K562 (cell line): ENCODE results near the gene TRPC4AP. TPM values are rescaled to one million over a fixed set of nuclear protein-coding genes. Genes with fewer than 3 reads are reported as not detected.

Experiments
- ATAC-seq: fragments of 200-7000 bp; cut with Tn5 transposase; 3 replicates; pipeline ENCODE4 v1.9.1; 2020; ENCODE audit warnings: moderate library complexity
- BruUV-seq: library from RNA; stranded (reverse); fragments of 400-500 nt; replicated peaks from 2 replicates; lab custom pipeline; 2021; lab: Mats Ljungman, UMichigan
- CTCF ChIA-PET: fragments of 300-600 bp; formaldehyde crosslinking; extraction: SDS; loops from one replicate; lab custom pipeline; 2021; ENCODE audit warnings: low intra/inter-chr PET ratio; lab: Yijun Ruan, JAX
- POLR2A ChIA-PET: fragments of 300-600, 350-650 bp; sonication (Branson Sonifier 250); formaldehyde crosslinking; extraction: SDS; loops from one replicate; lab custom pipeline; 2021; ENCODE audit warnings: antibody characterized with exemption, inconsistent platforms; lab: Yijun Ruan, JAX
- DNase-seq, 4 experiments: peaks; one replicate each; pipeline versions ENCODE4 v3.0.0 to v3.0.0-alpha.2; 2011 to 2018; ENCODE audit warnings: low spot score in 3 of 4, mixed read lengths in 3 of 4; ENCODE audit errors: extremely low read depth in 1 of 4
- FAIRE-seq: peaks from 2 replicates; lab custom pipeline; 2011; peaks lifted over from hg19 to GRCh38; lab: Jason Lieb, UNC
- H2AFZ ChIP-seq: 2 replicates; pipeline ENCODE4 v1.6.0; 2011; ENCODE audit warnings: low read depth, low read length, control low read depth, inconsistent platforms
- H3K27ac ChIP-seq: fragments of 200-600 bp; 3 replicates; pipeline ENCODE4 v1.8.0; 2011; ENCODE audit warnings: low read depth, mild to moderate bottlenecking, control low read depth, inconsistent platforms, low read length, moderate library complexity, mixed read lengths; ENCODE audit errors: extremely low read depth
- H3K27me3 ChIP-seq, 2 experiments: fragments of 300-600 bp in 1 of 2; 2 replicates in 1 of 2; 3 replicates in 1 of 2; pipeline versions ENCODE4 v1.6.0 to v1.8.0; 2011; ENCODE audit warnings: inconsistent platforms in 2 of 2, low read length in 2 of 2, mild to moderate bottlenecking in 1 of 2, mixed read lengths in 1 of 2, moderate library complexity in 1 of 2; ENCODE audit not compliant: control insufficient read depth in 2 of 2, insufficient read depth in 2 of 2
- H3K36me3 ChIP-seq: fragments of 300-600 bp; 3 replicates; pipeline ENCODE4 v1.8.0; 2011; ENCODE audit warnings: mild to moderate bottlenecking, low read length, inconsistent platforms; ENCODE audit not compliant: control insufficient read depth, insufficient read depth
- H3K4me1 ChIP-seq, 2 experiments: fragments of 200-600 bp in 1 of 2; replicated peaks in 1 of 2; 2 replicates in 1 of 2; 3 replicates in 1 of 2; pipeline versions ENCODE4 v1.5.1 to v1.8.0; 2011; ENCODE audit warnings: inconsistent platforms in 2 of 2, low read length in 2 of 2, mild to moderate bottlenecking in 1 of 2, mixed read lengths in 1 of 2, moderate library complexity in 1 of 2; ENCODE audit not compliant: control insufficient read depth in 2 of 2, insufficient read depth in 2 of 2
- H3K4me2 ChIP-seq: 2 replicates; pipeline ENCODE4 v1.6.1; 2011; ENCODE audit warnings: low read length, control low read depth, inconsistent platforms, mixed read lengths; ENCODE audit not compliant: insufficient read depth
- H3K4me3 ChIP-seq: fragments of 200-600 bp; sonication (generic), shearing (Covaris generic); 2 replicates; pipeline ENCODE4 v1.5.1; 2016; ENCODE audit warnings: control low read depth, inconsistent platforms
- H3K79me2 ChIP-seq: fragments of 200-600 bp; 3 replicates; pipeline ENCODE4 v1.8.0; 2011; ENCODE audit warnings: low read length, inconsistent platforms; ENCODE audit not compliant: control insufficient read depth, insufficient read depth
- H3K9ac ChIP-seq, 2 experiments: 2 replicates each; pipeline versions ENCODE4 v1.6.0 to v1.6.1; 2011; ENCODE audit warnings: low read depth in 2 of 2, low read length in 2 of 2, control low read depth in 1 of 2, inconsistent platforms in 1 of 2, mild to moderate bottlenecking in 1 of 2, mixed read lengths in 1 of 2; ENCODE audit not compliant: insufficient read depth in 1 of 2
- H3K9me1 ChIP-seq: one replicate; pipeline ENCODE4 v1.6.0; 2011; ENCODE audit warnings: inconsistent platforms, mild to moderate bottlenecking, low read length, moderate library complexity; ENCODE audit not compliant: control insufficient read depth, insufficient read depth
- H3K9me3 ChIP-seq: replicated peaks from 2 replicates; pipeline ENCODE4 v1.5.1; 2011; ENCODE audit warnings: low read depth, low read length, inconsistent platforms; ENCODE audit not compliant: control insufficient read depth, insufficient read depth
- H4K20me1 ChIP-seq: replicated peaks from 2 replicates; pipeline ENCODE4 v1.6.1; 2011; ENCODE audit warnings: low read length, inconsistent platforms, mixed read lengths; ENCODE audit not compliant: control insufficient read depth, insufficient read depth
- ARNT ChIP-seq, 2 experiments: fragments of 450-650 bp; IDR thresholded peaks; 2 replicates each; pipeline ENCODE4 v1.6.1; 2016; ENCODE audit warnings: mild to moderate bottlenecking in 1 of 2
- CBX5 ChIP-seq: IDR thresholded peaks from 2 replicates; pipeline ENCODE4 v1.6.1; 2014; ENCODE audit warnings: low read depth, borderline replicate concordance
- CC2D1A ChIP-seq: fragments of 450-650 bp; IDR thresholded peaks from 2 replicates; pipeline ENCODE4 v1.6.1; 2017; ENCODE audit warnings: mild to moderate bottlenecking
- JUN ChIP-seq, 2 experiments: sonication (generic) in 1 of 2; formaldehyde crosslinking in 1 of 2; IDR thresholded peaks; 2 replicates each; pipeline versions ENCODE4 v1.6.1 to v1.8.0; 2012 to 2022; ENCODE audit warnings: borderline replicate concordance in 2 of 2, mild to moderate bottlenecking in 2 of 2, improper control_type of control experiment in 1 of 2, low read depth in 1 of 2, low read length in 1 of 2, missing genetic modification reagents in 1 of 2
- NFE2L1 ChIP-seq: fragments of 450-650 bp; IDR thresholded peaks from 2 replicates; pipeline ENCODE4 v1.6.1; 2016; ENCODE audit warnings: missing genetic modification characterization, low read depth, mild to moderate bottlenecking, missing compliant biosample characterization, moderate library complexity, borderline replicate concordance
- RHOXF2B ChIP-seq: fragments of 250-450 bp; sonication (Bioruptor Pico); conservative IDR thresholded peaks from 2 replicates; pipeline ENCODE4 v1.5.1; 2021
- SLC30A9 ChIP-seq: fragments of 250-450 bp; sonication (Bioruptor Pico); IDR thresholded peaks from 2 replicates; pipeline ENCODE4 v1.8.0; 2022; ENCODE audit warnings: mild to moderate bottlenecking, moderate library complexity
- XRCC3 ChIP-seq: fragments of 450-650 bp; IDR thresholded peaks from 2 replicates; pipeline ENCODE4 v1.6.1; 2017; ENCODE audit warnings: mild to moderate bottlenecking, moderate library complexity
- YBX1 ChIP-seq: fragments of 450-650 bp; IDR thresholded peaks from 2 replicates; pipeline ENCODE4 v1.7.1; 2016; ENCODE audit warnings: mild to moderate bottlenecking
- ZBED1 ChIP-seq: IDR thresholded peaks from 2 replicates; pipeline ENCODE4 v1.6.1; 2014
- ZKSCAN1 ChIP-seq: fragments of 150-350 bp; IDR thresholded peaks from 2 replicates; pipeline ENCODE4 v1.6.1; 2016; ENCODE audit warnings: low read depth, low read length
- ZNF609 ChIP-seq: sonication (generic); formaldehyde crosslinking; IDR thresholded peaks from 2 replicates; pipeline ENCODE4 v1.8.1; 2023; ENCODE audit warnings: missing genetic modification reagents, mild to moderate bottlenecking, borderline replicate concordance
- WGBS: fragments of 100-300 bp; shearing (Covaris generic); methylation state at CpG from one replicate; pipeline ENCODE4 v1.1.6; 2016; ENCODE audit warnings: low coverage, mixed read lengths; ENCODE audit not compliant: insufficient coverage; ENCODE audit errors: missing lambda C conversion rate; 5-methylcytosine and 5-hydroxymethylcytosine counted together
- in situ Hi-C: fragments of 300-500 bp; cut with MboI; formaldehyde crosslinking; loops from 4 replicates; pipeline ENCODE4 v1.15.0; 2018; ENCODE audit warnings: inconsistent platforms, mixed read lengths
- intact Hi-C: fragments of 100-400 bp; cut with micrococcal nuclease; formaldehyde crosslinking; loops from 2 replicates; pipeline ENCODE4 v1.14.2; 2022
- polyA plus RNA-seq, 8 experiments: library from polyadenylated mRNA; depleted of rRNA in 4 of 8; stranded (reverse) in 5 of 8; unstranded in 3 of 8; fragments of >200 nt; fragmentation: Nextera tagmentation in 2 of 8; fragmentation: Illumina TruSeq in 1 of 8; extraction: Ambion mirVana in 2 of 8; extraction: Trizol in 1 of 8; gene quantifications; 2 replicates each; pipeline versions ENCODE4 v1.2.1 to v1.2.3, GENCODE V29; 2011 to 2014; ENCODE audit warnings: inconsistent platforms in 1 of 8, missing spikeins in 1 of 8
- total RNA-seq, 7 experiments: library from RNA; depleted of rRNA in 6 of 7; stranded (reverse); fragments of >200 nt in 6 of 7; fragmentation: Illumina TruSeq in 2 of 7; extraction: Trizol in 2 of 7; gene quantifications; 2 replicates each; pipeline versions ENCODE4 v1.2.1 to v1.2.3, GENCODE V29; 2011 to 2021; ENCODE audit warnings: low replicate concordance in 1 of 7

TRPC4AP gene
- total and polyA plus RNA-seq, 9 of the 15 experiments (the other 6 are each of a cell fraction or from before 2014, with no cell fraction given), result 2.3 to 70.3 (median 33.3) TPM

- WGBS, result 84% methylated on average over 5 of the region's 6 CpGs
- no peaks in the 10 kb centered on the region for H3K9me3 ChIP-seq
- 0 out of 2 replicates have a peak, but pooled peaks cover 3% of the 10 kb centered on the region for H4K20me1 ChIP-seq
- H3K4me3 ChIP-seq, result no peak overlapping the region
- peaks cover 58% of the 10 kb centered on the region for H3K79me2 ChIP-seq
- H3K27me3 ChIP-seq, result no peaks in the 10 kb centered on the region
- POLR2A ChIA-PET, result interaction anchor here (1.1 kb wide), 1 partner anchor 9 kb away, joined by 3 read pairs; no protein-coding TSS in a partner anchor
- FAIRE-seq, result no peak
- intact Hi-C loops (no loop called here), in situ Hi-C loops (no loop called here)
- no peaks in the 10 kb centered on the region for H3K4me1 ChIP-seq
- DNase-seq, result no peak
- H3K4me2 ChIP-seq, result no peak overlapping the region
- ATAC-seq, result no peak
- H2AFZ ChIP-seq, result no peak overlapping the region
- H3K36me3 ChIP-seq, result peaks cover 59% of the 10 kb centered on the region
- CTCF ChIA-PET, result no interaction called here
- no TSS peak for BruUV-seq
- no peak for TF ChIP-seq CC2D1A
- TF ChIP-seq ZNF609 (CRISPR knock-in tag), result no peak
- no peak for TF ChIP-seq NFE2L1
- TF ChIP-seq YBX1, result no peak
- TF ChIP-seq ARNT (IDR thresholded peaks at IDR 0.05), result no peak
- no peak for TF ChIP-seq XRCC3
- no peak for TF ChIP-seq SLC30A9
- no peak for TF ChIP-seq ZKSCAN1
- TF ChIP-seq JUN (IDR thresholded peaks at IDR 0.05; ENCODE audit: borderline replicate concordance, low read depth, low read length), result no peak
- no peak for TF ChIP-seq JUN (CRISPR knock-in tag; IDR thresholded peaks at IDR 0.05; ENCODE audit: borderline replicate concordance)
- no peak for TF ChIP-seq CBX5
- no peak for TF ChIP-seq RHOXF2B (CRISPR knock-in tag)
- TF ChIP-seq ZBED1, result no peak
- H3K27ac ChIP-seq, result no peak overlapping the region
- no peaks in the 10 kb centered on the region for H3K9me1 ChIP-seq
- 0 out of 4 replicates have a peak overlapping the region, but pooled peaks of 1 of the 2 experiments have one; percentile 36 for H3K9ac ChIP-seq
Observed at GRCh38 chr20:35066194-35066593, 26.4 kb downstream of the TRPC4AP start.
